KMS-11 (cell line): Measurements from ENCODE around the gene SFT2D3.
A peak's percentile ranks its signal among the peaks of the same experiment; 100 is the strongest.

Experiments
- H2AFZ ChIP-seq: fragments of 200-600 bp; sonication (generic); 2 replicates; pipeline ENCODE4 v1.6.1; 2016; ENCODE audit warnings: antibody characterized with exemption, mixed run types, low read depth
- H3K27ac ChIP-seq: fragments of 200-600 bp; sonication (generic); 2 replicates; pipeline ENCODE4 v1.6.1; 2016; ENCODE audit warnings: mild to moderate bottlenecking, mixed run types
- H3K27me3 ChIP-seq: fragments of 200-600 bp; sonication (generic); 2 replicates; pipeline ENCODE4 v1.6.1; 2017; ENCODE audit warnings: mild to moderate bottlenecking, low read depth, mixed run types, moderate library complexity; ENCODE audit not compliant: insufficient read depth
- H3K36me3 ChIP-seq: fragments of 200-600 bp; sonication (generic); 2 replicates; pipeline ENCODE4 v1.6.1; 2017; ENCODE audit warnings: mild to moderate bottlenecking, mixed run types; ENCODE audit not compliant: insufficient read depth
- H3K4me1 ChIP-seq: fragments of 200-600 bp; sonication (generic); 2 replicates; pipeline ENCODE4 v1.6.1; 2016; ENCODE audit warnings: mild to moderate bottlenecking, low read depth, mixed run types; ENCODE audit not compliant: poor library complexity, severe bottlenecking
- H3K4me2 ChIP-seq: fragments of 200-600 bp; sonication (generic); 2 replicates; pipeline ENCODE4 v1.7.0; 2016; ENCODE audit warnings: mild to moderate bottlenecking, mixed run types
- H3K4me3 ChIP-seq: fragments of 200-600 bp; sonication (generic); IDR thresholded peaks from 2 replicates; pipeline ENCODE4 v1.6.1; 2017; ENCODE audit warnings: low read depth, low read length, mixed read lengths; ENCODE audit not compliant: insufficient read depth
- H3K79me2 ChIP-seq: fragments of 200-600 bp; sonication (generic); 2 replicates; pipeline ENCODE4 v1.6.1; 2016; ENCODE audit warnings: low read depth, mixed run types; ENCODE audit not compliant: insufficient read depth
- H3K9ac ChIP-seq: fragments of 200-600 bp; sonication (generic); 2 replicates; pipeline ENCODE4 v1.6.1; 2016; ENCODE audit warnings: mild to moderate bottlenecking, mixed run types
- H4K20me1 ChIP-seq: fragments of 200-600 bp; sonication (generic); 2 replicates; pipeline ENCODE4 v1.6.1; 2016; ENCODE audit warnings: mild to moderate bottlenecking, mixed run types; ENCODE audit not compliant: insufficient read depth
- TF ChIP-seq, protein P1 (sequence below): fragments of 200-600 bp; sonication (generic); conservative IDR thresholded peaks from 2 replicates; pipeline ENCODE4 v1.6.1; 2017; ENCODE audit warnings: low read depth, mild to moderate bottlenecking, antibody characterized with exemption, low read length, moderate library complexity, mixed read lengths

The SFT2D3 gene, protein sequence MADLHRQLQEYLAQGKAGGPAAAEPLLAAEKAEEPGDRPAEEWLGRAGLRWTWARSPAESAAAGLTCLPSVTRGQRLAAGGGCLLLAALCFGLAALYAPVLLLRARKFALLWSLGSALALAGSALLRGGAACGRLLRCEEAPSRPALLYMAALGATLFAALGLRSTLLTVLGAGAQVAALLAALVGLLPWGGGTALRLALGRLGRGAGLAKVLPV

DNA sequence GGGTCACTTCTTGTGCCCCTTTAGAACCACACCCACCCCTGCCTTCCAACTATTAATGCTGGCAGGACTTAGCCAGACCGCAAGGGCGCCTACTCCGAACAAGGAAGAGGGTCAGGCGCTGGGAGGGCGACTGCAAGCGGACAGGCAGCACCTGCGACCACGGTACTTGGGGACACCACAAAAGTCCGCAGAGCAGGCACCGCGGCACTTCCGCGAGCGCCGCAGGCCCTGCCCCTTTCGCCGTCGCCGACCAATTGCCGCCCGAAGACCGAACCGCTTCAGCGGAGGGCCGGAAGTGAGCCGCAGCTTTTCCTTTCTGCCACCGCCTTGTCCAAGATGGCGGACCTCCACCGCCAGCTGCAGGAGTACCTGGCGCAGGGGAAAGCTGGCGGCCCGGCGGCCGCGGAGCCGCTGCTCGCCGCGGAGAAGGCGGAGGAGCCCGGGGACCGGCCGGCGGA, at the start of gene SFT2D3:
SFT2D3 (plus strand) TSS at position 305 of the 458 bp plus-strand sequence; CDS start at position 337, 32 bp downstream.
- peaks cover 48% of the 10 kb centered on the region for H3K4me1 ChIP-seq
- H3K27ac ChIP-seq, result peak within 1 kb of the TSS; percentile 97
- TF ChIP-seq, protein P1, sequence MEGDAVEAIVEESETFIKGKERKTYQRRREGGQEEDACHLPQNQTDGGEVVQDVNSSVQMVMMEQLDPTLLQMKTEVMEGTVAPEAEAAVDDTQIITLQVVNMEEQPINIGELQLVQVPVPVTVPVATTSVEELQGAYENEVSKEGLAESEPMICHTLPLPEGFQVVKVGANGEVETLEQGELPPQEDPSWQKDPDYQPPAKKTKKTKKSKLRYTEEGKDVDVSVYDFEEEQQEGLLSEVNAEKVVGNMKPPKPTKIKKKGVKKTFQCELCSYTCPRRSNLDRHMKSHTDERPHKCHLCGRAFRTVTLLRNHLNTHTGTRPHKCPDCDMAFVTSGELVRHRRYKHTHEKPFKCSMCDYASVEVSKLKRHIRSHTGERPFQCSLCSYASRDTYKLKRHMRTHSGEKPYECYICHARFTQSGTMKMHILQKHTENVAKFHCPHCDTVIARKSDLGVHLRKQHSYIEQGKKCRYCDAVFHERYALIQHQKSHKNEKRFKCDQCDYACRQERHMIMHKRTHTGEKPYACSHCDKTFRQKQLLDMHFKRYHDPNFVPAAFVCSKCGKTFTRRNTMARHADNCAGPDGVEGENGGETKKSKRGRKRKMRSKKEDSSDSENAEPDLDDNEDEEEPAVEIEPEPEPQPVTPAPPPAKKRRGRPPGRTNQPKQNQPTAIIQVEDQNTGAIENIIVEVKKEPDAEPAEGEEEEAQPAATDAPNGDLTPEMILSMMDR, result no peak
- peaks cover 17% of the 10 kb centered on the region; the same call in 1 of the 2 replicates for H3K79me2 ChIP-seq
- H3K36me3 ChIP-seq, result no peaks in the 10 kb centered on the region
- H3K27me3 ChIP-seq, result no peaks in the 10 kb centered on the region
- H3K4me3 ChIP-seq, result peak within 1 kb of the TSS; percentile 71
- H3K9ac ChIP-seq, result peak within 1 kb of the TSS; percentile 87
- H3K4me2 ChIP-seq, result peak within 1 kb of the TSS; percentile 88
- H2AFZ ChIP-seq, result peak within 1 kb of the TSS; percentile 30; the same call in 1 of the 2 replicates
- no peaks in the 10 kb centered on the region for H4K20me1 ChIP-seq

DNA sequence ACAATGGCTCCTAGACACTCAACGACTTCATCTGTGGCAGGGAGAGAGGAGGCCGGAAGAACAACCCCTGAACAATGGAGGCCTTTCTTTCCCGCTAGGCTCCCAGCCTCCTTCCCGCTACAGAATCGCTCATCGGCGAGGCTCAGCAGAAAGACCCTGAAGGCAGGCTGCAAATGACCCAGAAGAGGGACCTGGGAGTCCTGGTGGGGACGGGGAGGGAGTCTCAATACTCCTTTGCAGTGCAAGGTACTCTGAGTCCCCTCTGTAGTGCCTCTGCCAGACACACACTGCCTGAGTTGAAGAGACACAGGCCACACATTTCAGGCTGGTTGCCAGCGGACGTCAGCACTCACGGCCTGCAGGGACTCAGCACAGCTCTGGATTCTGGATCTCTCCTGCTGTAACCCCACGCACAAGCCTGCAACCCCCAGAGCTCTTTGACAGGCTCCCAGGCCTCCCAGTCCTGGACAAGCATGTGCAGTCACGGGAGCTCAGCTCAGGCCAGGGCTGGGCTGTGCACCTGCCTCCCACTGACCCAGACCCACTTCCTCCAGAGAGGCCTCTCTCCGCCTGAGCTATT, 49.2 kb upstream of the SFT2D3 start:
- TF ChIP-seq, protein P1, result no peak
- Histone ChIP-seq H3K4me3 (no peak overlapping the region), H3K27ac (no peak overlapping the region), H3K4me1 (no peaks in the 10 kb centered on the region), H2AFZ (no peak overlapping the region), H3K4me2 (no peak overlapping the region), H3K79me2 (no peaks in the 10 kb centered on the region), H3K9ac (no peak overlapping the region), H4K20me1 (no peaks in the 10 kb centered on the region), H3K36me3 (no peaks in the 10 kb centered on the region), H3K27me3 (no peaks in the 10 kb centered on the region)

GRCh38 chr2:127652786-127653357, 48.4 kb upstream of the SFT2D3 start:
- no peak overlapping the region for H3K27ac ChIP-seq
- H3K4me3 ChIP-seq, result no peak overlapping the region

DNA sequence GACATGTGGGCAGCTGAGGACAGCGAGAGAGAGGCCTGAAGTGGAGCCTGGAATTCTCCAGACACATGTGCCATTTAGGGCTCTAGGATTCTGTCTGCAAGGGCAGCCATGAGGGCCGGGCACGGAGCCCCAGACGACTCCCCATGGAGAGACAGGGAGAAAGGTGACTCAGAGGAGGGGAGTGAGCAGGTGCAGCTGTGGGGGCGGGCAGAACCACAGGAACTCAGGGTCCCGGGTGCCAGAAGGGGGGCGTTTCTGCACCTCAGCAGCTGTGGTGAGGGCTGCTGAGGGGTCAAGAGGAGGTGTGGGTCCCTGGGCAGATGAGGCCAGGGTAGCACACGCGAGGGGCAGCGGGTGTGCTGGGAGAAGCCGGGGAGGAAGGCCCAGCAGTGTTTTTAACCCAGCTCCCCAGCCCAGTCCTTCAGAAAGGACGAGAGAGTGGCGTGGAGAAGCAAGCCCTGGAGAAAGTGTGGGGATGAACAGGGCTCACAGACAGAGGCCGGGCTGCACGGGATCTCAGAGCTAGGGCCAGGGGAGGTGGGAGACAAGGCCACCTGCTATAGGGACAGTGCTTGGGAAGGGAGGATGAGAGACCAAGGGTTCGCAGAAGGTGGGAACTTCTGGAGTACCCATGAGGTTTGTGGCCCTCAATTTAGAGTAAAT, 47.7 kb upstream of the SFT2D3 start:
- Histone ChIP-seq H3K36me3 (no peaks in the 10 kb centered on the region), H3K27ac (no peak overlapping the region), H2AFZ (no peak overlapping the region), H3K27me3 (no peaks in the 10 kb centered on the region), H3K9ac (no peak overlapping the region), H3K4me3 (no peak overlapping the region), H3K79me2 (no peaks in the 10 kb centered on the region), H3K4me1 (no peaks in the 10 kb centered on the region), H4K20me1 (no peaks in the 10 kb centered on the region), H3K4me2 (no peak overlapping the region)
- TF ChIP-seq, protein P1, result no peak

More at GRCh38 chr2:127652786-127653357, 48.4 kb upstream of the SFT2D3 start:
- no peak overlapping the region for H3K4me2 ChIP-seq
- no peaks in the 10 kb centered on the region for H4K20me1 ChIP-seq
- TF ChIP-seq, protein P1, result no peak
- no peak overlapping the region for H3K9ac ChIP-seq
- no peaks in the 10 kb centered on the region for H3K36me3 ChIP-seq
- H2AFZ ChIP-seq, result no peak overlapping the region
- H3K4me1 ChIP-seq, result no peaks in the 10 kb centered on the region
- no peaks in the 10 kb centered on the region for H3K27me3 ChIP-seq
- H3K79me2 ChIP-seq, result no peaks in the 10 kb centered on the region
